ENCODE measurements around the gene TTLL4. TPM values are rescaled to one million over a fixed set of nuclear protein-coding genes. Genes with fewer than 3 reads are reported as not detected.

TTLL4 gene
- 14.8 and 20.7 TPM in 2 replicates for total RNA-seq (2014; rRNA removed; shearing (Covaris generic))
- polyA plus RNA-seq (2014; cell fraction: nucleus; rRNA removed): 63.3 and 135 TPM in 2 replicates

GRCh38 chr2:218710687-218711549, at the start of gene TTLL4:
TSS of gene TTLL4 (plus strand) at chr2:218710835. CDS start at chr2:218737677, 26,842 bp downstream.
- peak; percentile 97 for DNase-seq (ENCODE audit: extremely low read depth, low read depth)

- DNase-seq (ENCODE audit: extremely low read depth, low read depth): no peak
Measured at GRCh38 chr2:218662377-218662776, 48.3 kb upstream of the TTLL4 start.

- no peak for DNase-seq (ENCODE audit: extremely low read depth, low read depth)
Measured at GRCh38 chr2:218662827-218663226, 47.8 kb upstream of the TTLL4 start.

GRCh38 chr2:218663901-218664300, 46.7 kb upstream of the TTLL4 start:
- DNase-seq (ENCODE audit: extremely low read depth, low read depth): no peak

GRCh38 chr2:218664653-218665052, 46.0 kb upstream of the TTLL4 start:
- DNase-seq (ENCODE audit: extremely low read depth, low read depth): no peak

- DNase-seq (ENCODE audit: extremely low read depth, low read depth): no peak
Measured at GRCh38 chr2:218671097-218671653, 39.5 kb upstream of the TTLL4 start.

- DNase-seq (ENCODE audit: extremely low read depth, low read depth): peak; percentile 71
Measured at GRCh38 chr2:218671654-218672566, 38.7 kb upstream of the TTLL4 start, which contains the start of the genes RNF25 and STK36. TSS of gene RNF25 (minus strand) at chr2:218672002. CDS start at chr2:218671970, 32 bp downstream. TSS of gene STK36 (plus strand) at chr2:218672086. CDS start at chr2:218672830, 744 bp downstream.

GRCh38 chr2:218679119-218679518, 31.5 kb upstream of the TTLL4 start:
- DNase-seq (ENCODE audit: extremely low read depth, low read depth): no peak

GRCh38 chr2:218680061-218680460, 30.6 kb upstream of the TTLL4 start:
- no peak for DNase-seq (ENCODE audit: extremely low read depth, low read depth)

GRCh38 chr2:218687400-218688060, 23.1 kb upstream of the TTLL4 start:
- peak; percentile 80 for DNase-seq (ENCODE audit: extremely low read depth, low read depth)

- DNase-seq (ENCODE audit: extremely low read depth, low read depth): no peak
Measured at GRCh38 chr2:218691234-218691633, 19.4 kb upstream of the TTLL4 start.

- DNase-seq (ENCODE audit: extremely low read depth, low read depth): no peak
Measured at GRCh38 chr2:218694405-218695145, 16.1 kb upstream of the TTLL4 start.

- no peak for DNase-seq (ENCODE audit: extremely low read depth, low read depth)
Measured at GRCh38 chr2:218698885-218699284, 11.8 kb upstream of the TTLL4 start.

- DNase-seq (ENCODE audit: extremely low read depth, low read depth): no peak
Measured at GRCh38 chr2:218701806-218702205, 8.8 kb upstream of the TTLL4 start.

- no peak for DNase-seq (ENCODE audit: extremely low read depth, low read depth)
Measured at GRCh38 chr2:218703341-218703740, 7.3 kb upstream of the TTLL4 start.

- DNase-seq (ENCODE audit: extremely low read depth, low read depth): no peak
Measured at GRCh38 chr2:218708086-218708485, 2.5 kb upstream of the TTLL4 start.

GRCh38 chr2:218709908-218710307, 727 bp upstream of the TTLL4 start:
- DNase-seq (ENCODE audit: extremely low read depth, low read depth): no peak

GRCh38 chr2:218710334-218710686, 325 bp upstream of the TTLL4 start:
- no peak for DNase-seq (ENCODE audit: extremely low read depth, low read depth)

GRCh38 chr2:218711550-218711929, 905 bp downstream of the TTLL4 start:
- DNase-seq (ENCODE audit: extremely low read depth, low read depth): no peak

GRCh38 chr2:218713922-218714321, 3.3 kb downstream of the TTLL4 start:
- no peak for DNase-seq (ENCODE audit: extremely low read depth, low read depth)
